ENCODE data around the gene PRSS2. TPM values are rescaled to one million over a fixed set of nuclear protein-coding genes. Genes with fewer than 3 reads are reported as not detected.
"Not testable (repeated sequence)": the region's sequence is repeated elsewhere in the genome, so short reads cannot be mapped to it uniquely, and the experiment has no call there.

Gene PRSS2
- total and polyA plus RNA-seq, 12 donors, result 0.93 to 8.2 (median 6.3) TPM; not detected in 4

DNA sequence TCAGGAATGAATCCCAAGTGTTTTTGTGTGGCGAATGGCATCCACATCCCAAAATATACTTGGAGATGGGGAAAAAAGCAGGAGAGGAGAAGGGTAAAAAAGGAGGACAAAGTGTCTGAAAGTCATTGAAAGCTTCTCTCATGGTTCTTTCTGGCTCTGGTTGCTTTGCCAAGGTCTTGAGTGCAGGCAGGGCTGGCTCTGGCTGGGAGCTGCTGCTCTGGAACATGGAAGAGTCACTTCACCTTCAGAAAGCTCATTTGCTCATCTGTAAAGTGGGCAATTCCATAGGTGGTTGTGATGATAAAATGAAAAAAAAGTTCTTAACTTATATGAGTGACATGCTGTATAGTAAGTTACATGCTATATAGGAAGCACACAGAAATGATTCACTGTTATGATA lies 2.9 kb upstream of the PRSS2 start:
- TF ChIP-seq, protein P1, sequence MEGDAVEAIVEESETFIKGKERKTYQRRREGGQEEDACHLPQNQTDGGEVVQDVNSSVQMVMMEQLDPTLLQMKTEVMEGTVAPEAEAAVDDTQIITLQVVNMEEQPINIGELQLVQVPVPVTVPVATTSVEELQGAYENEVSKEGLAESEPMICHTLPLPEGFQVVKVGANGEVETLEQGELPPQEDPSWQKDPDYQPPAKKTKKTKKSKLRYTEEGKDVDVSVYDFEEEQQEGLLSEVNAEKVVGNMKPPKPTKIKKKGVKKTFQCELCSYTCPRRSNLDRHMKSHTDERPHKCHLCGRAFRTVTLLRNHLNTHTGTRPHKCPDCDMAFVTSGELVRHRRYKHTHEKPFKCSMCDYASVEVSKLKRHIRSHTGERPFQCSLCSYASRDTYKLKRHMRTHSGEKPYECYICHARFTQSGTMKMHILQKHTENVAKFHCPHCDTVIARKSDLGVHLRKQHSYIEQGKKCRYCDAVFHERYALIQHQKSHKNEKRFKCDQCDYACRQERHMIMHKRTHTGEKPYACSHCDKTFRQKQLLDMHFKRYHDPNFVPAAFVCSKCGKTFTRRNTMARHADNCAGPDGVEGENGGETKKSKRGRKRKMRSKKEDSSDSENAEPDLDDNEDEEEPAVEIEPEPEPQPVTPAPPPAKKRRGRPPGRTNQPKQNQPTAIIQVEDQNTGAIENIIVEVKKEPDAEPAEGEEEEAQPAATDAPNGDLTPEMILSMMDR (IDR thresholded peaks at IDR 0.05), result no peak
- Histone ChIP-seq H3K4me1 (no peaks in the 10 kb centered on the region), H3K4me3 (no peak overlapping the region), H3K9me3 (no peaks in the 10 kb centered on the region), H3K36me3 (no peaks in the 10 kb centered on the region), H3K27me3 (peaks cover 0 to 26% (median 8%) of the 10 kb centered on the region in 7 donors), H3K27ac (no peak overlapping the region)
- DNase-seq, result no peak
- intact Hi-C loops (cut with DNase I), result no loop called here
- WGBS, 2 donors, result 60 to 68% methylated on average over 1 of the region's 1 CpG
- no peak for ATAC-seq

DNA sequence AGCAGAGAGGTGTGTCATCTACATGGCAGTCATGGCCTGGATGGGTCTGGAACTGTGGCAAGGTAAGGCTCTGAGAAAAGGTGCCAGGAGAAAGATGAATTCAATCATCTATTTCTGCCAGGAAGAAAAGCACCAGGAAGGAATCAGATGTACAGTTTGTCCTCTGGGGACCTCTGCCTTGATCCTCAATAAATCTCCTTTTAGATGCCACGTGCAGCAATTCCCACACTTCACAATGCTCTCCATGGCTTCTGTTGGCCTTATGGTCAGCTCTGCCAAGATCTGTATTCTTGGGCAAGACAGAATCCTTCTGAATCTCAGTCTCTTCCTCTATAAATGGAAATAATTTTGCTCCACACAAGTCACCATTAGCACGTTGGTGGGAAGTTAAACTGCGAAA lies 1.9 kb upstream of the PRSS2 start:
- DNase-seq; H3K4me1 ChIP-seq; H3K27ac ChIP-seq; intact Hi-C loops (cut with DNase I); ATAC-seq; H3K9me3 ChIP-seq; H3K36me3 ChIP-seq; H3K4me3 ChIP-seq: not testable (repeated sequence)
- peaks cover 0 to 21% (median 8%) of the 10 kb centered on the region in 7 donors for H3K27me3 ChIP-seq
- WGBS, 2 donors, result 60 to 66% methylated on average over 3 of the region's 3 CpGs

DNA sequence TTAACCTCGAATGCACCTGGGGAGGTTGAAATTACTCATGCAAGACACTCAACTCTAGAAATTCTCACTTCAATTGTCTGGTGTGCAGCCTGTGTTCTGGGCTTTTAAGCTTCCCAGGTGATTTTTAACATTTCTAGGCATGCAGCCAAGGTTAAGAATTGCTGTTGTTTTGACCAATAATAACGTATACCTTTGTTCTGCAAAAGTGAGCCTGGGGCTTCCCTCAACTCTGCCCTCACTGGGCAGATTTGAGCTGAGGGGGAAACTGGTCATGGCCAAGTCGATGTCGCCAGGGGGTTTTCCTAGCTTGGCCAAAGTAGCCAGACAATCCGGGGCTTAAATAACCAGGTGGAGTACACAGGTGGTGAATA lies 568 bp downstream of the PRSS2 start:
- intact Hi-C loops (cut with DNase I), result no loop called here

DNA sequence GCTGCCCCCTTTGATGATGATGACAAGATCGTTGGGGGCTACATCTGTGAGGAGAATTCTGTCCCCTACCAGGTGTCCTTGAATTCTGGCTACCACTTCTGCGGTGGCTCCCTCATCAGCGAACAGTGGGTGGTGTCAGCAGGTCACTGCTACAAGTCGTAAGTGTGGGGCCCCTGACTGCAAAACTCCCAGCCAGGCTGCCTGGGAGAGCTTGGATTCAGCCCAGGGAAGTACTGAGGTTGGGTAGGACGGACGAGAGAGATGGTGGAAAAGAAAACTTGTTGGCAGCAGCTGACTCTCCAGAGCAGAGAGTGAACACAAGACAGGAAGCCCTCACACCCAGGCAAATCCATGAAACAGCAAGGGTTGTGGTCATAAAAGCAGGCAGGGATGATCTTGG lies 1.3 kb downstream of the PRSS2 start:
- TF ChIP-seq, protein P1 (IDR thresholded peaks at IDR 0.05), result no peak
- H3K27me3 ChIP-seq, result peaks cover 0 to 21% (median 8%) of the 10 kb centered on the region in 7 donors
- H3K4me1 ChIP-seq, result no peaks in the 10 kb centered on the region
- intact Hi-C loops (cut with DNase I), result no loop called here
- no peaks in the 10 kb centered on the region for H3K9me3 ChIP-seq
- no peaks in the 10 kb centered on the region for H3K36me3 ChIP-seq
- ATAC-seq (no peak), DNase-seq (no peak)
- H3K4me3 ChIP-seq, result no peak overlapping the region
- H3K27ac ChIP-seq, result no peak overlapping the region
- WGBS, 2 donors, result 43 to 47% methylated on average over 6 of the region's 6 CpGs

More for the DNA sequence above, 568 bp downstream of the PRSS2 start:
- H3K9me3 ChIP-seq, result no peaks in the 10 kb centered on the region
- no peak for ATAC-seq
- no peak for DNase-seq
- H3K27me3 ChIP-seq, result peaks cover 0 to 21% (median 8%) of the 10 kb centered on the region in 7 donors
- no peaks in the 10 kb centered on the region for H3K4me1 ChIP-seq
- 73 to 74% methylated on average over 5 of the region's 5 CpGs for WGBS, 2 donors
- no peaks in the 10 kb centered on the region for H3K36me3 ChIP-seq
- TF ChIP-seq, protein P1 (IDR thresholded peaks at IDR 0.05), result no peak
- no peak overlapping the region for H3K4me3 ChIP-seq
- H3K27ac ChIP-seq, result no peak overlapping the region

DNA sequence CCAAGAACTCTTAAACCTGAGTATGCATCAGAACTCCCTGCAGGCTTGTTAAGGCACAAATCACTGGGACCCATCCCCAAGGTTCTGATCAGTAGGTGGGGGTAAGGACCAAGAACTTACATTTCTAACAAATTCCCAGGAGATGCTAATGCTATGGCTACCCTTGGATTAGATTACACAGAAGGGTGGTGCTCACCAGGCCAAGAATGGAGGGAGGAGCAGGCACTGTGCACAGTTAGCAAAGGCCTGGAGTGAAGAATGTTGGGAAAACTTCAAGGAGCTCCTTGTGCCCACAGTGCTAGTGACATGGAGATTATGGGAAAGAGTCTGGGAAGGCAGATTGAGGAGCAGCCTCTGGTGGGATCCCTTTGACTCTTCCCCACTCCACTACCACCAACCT lies 1.9 kb downstream of the PRSS2 start:
- H3K9me3 ChIP-seq, result no peaks in the 10 kb centered on the region
- no peaks in the 10 kb centered on the region for H3K4me1 ChIP-seq
- no peak overlapping the region for H3K27ac ChIP-seq
- TF ChIP-seq, protein P1 (IDR thresholded peaks at IDR 0.05), result no peak
- no peak overlapping the region for H3K4me3 ChIP-seq
- no peak for DNase-seq
- intact Hi-C loops (cut with DNase I), result no loop called here
- no peaks in the 10 kb centered on the region for H3K36me3 ChIP-seq
- peaks cover 0 to 19% (median 8%) of the 10 kb centered on the region in 7 donors for H3K27me3 ChIP-seq
- no peak for ATAC-seq
